HL-60 (cell line): ENCODE data around the gene SLC38A1.

ENCODE experiments used
- DNase-seq, 2 experiments: peaks; one replicate each; pipeline ENCODE4 v3.0.0-alpha.2; 2010 to 2020; ENCODE audit warnings: low read depth in 1 of 2, low spot score in 1 of 2
- H3K27ac ChIP-seq: fragments of 250-450 bp; sonication (Bioruptor Pico); replicated peaks from 2 replicates; pipeline ENCODE4 v1.5.1; 2020; ENCODE audit warnings: mild to moderate bottlenecking, moderate library complexity
- H3K27me3 ChIP-seq: fragments of 250-450 bp; sonication (Bioruptor Pico); 2 replicates; pipeline ENCODE4 v1.5.1; 2021; ENCODE audit warnings: mild to moderate bottlenecking, moderate library complexity; ENCODE audit not compliant: insufficient read depth, poor library complexity, severe bottlenecking
- H3K4me3 ChIP-seq: replicated peaks from 2 replicates; pipeline ENCODE4 v1.5.1; 2011; ENCODE audit warnings: mild to moderate bottlenecking, control low read depth, low read length; ENCODE audit not compliant: insufficient read depth
- GABPA ChIP-seq: IDR thresholded peaks from 2 replicates; pipeline ENCODE4 v1.6.1; 2012; ENCODE audit warnings: low read depth
- POLR2AphosphoS5 ChIP-seq: IDR thresholded peaks from 2 replicates; pipeline ENCODE4 v1.6.1; 2012; ENCODE audit warnings: low read depth

Gene SLC38A1

GRCh38 chr12:46133751-46134150 is 135.1 kb downstream of the SLC38A1 start:
- TF ChIP-seq GABPA (no peak), POLR2AphosphoS5 (no peak)
- Histone ChIP-seq H3K4me3 (no peak overlapping the region), H3K27ac (no peak overlapping the region), H3K27me3 (peaks cover 9% of the 10 kb centered on the region)
- no peak for DNase-seq
